ENCODE results near the gene SMOC2.
"Not testable (repeated sequence)": the region's sequence is repeated elsewhere in the genome, so short reads cannot be mapped to it uniquely, and the experiment has no call there.

SMOC2 gene

GRCh38 chr6:168610966-168611365 lies 170.0 kb downstream of the SMOC2 start:
- H3K36me3 Mint-ChIP-seq (ENCODE audit: low read depth); H3K4me1 Mint-ChIP-seq (ENCODE audit: low read depth); H3K9me3 Mint-ChIP-seq; DNase-seq; H3K27me3 Mint-ChIP-seq; H3K27ac Mint-ChIP-seq; H3K4me3 Mint-ChIP-seq: not testable (repeated sequence)

- Mint-ChIP-seq H3K27me3 (no peaks in the 10 kb centered on the region), H3K27ac (no peak overlapping the region), H3K36me3 (ENCODE audit: low read depth) (no peaks in the 10 kb centered on the region), H3K9me3 (peaks cover 6% of the 10 kb centered on the region), H3K4me3 (no peak overlapping the region), H3K4me1 (ENCODE audit: low read depth) (peaks cover 4% of the 10 kb centered on the region)
- DNase-seq, result no peak
Measured at GRCh38 chr6:168611691-168612090, 170.7 kb downstream of the SMOC2 start.

GRCh38 chr6:168612586-168612985 lies 171.6 kb downstream of the SMOC2 start:
- Mint-ChIP-seq H3K27ac (no peak overlapping the region), H3K9me3 (peaks cover 6% of the 10 kb centered on the region), H3K4me3 (no peak overlapping the region), H3K27me3 (no peaks in the 10 kb centered on the region), H3K4me1 (ENCODE audit: low read depth) (peaks cover 4% of the 10 kb centered on the region), H3K36me3 (ENCODE audit: low read depth) (no peaks in the 10 kb centered on the region)
- DNase-seq, result no peak

- peaks cover 16% of the 10 kb centered on the region for H3K4me1 Mint-ChIP-seq (ENCODE audit: low read depth)
- H3K36me3 Mint-ChIP-seq (ENCODE audit: low read depth), result no peaks in the 10 kb centered on the region
- peaks cover 6% of the 10 kb centered on the region for H3K9me3 Mint-ChIP-seq
- H3K27me3 Mint-ChIP-seq, result no peaks in the 10 kb centered on the region
- no peak overlapping the region for H3K27ac Mint-ChIP-seq
- no peak for DNase-seq
- H3K4me3 Mint-ChIP-seq, result no peak overlapping the region
Measured at GRCh38 chr6:168615837-168616236, 174.9 kb downstream of the SMOC2 start.

- no peak for DNase-seq
- peaks cover 14% of the 10 kb centered on the region for H3K9me3 Mint-ChIP-seq
- peaks cover 2% of the 10 kb centered on the region for H3K36me3 Mint-ChIP-seq (ENCODE audit: low read depth)
- H3K27ac Mint-ChIP-seq, result no peak overlapping the region
- H3K4me3 Mint-ChIP-seq, result no peak overlapping the region
- H3K27me3 Mint-ChIP-seq, result no peaks in the 10 kb centered on the region
- peaks cover 15% of the 10 kb centered on the region for H3K4me1 Mint-ChIP-seq (ENCODE audit: low read depth)
Measured at GRCh38 chr6:168616816-168617765, 176.1 kb downstream of the SMOC2 start.

DNA sequence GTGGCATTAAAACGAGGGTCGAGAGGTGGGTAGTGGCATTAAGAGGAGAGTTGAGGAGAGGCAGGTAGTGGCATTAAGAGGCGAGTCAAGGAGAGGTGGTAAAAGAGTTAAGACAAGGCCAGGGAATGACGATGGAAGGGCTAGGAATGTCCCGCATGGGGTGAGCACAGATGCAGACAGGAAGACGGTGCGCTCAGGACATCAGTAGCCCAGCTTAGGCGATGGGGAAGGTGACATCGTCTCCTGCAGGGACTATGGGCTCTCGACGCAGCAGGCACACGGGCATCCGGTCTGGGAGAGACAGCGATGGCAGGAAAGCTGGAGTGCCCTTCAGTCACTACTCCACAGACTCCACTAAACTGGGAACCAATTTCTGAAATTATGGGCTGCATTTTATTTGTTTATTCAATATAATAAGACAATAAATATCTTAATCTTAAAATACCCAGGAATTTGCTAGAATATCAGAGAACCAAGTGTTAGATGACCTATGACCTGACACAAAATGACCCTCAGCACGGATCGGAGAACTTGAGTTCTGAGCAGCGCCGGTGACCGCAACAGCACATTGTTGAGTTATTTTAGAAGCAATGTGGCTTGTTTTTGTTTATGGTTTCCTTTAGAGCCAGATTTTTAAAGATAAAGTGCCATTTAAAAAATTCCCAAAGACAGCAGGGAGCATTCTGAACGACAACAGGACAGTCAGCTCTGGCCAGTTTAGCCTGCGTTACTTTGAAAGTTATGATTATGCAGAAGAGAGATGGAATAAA lies 177.7 kb downstream of the SMOC2 start:
- peaks cover 15% of the 10 kb centered on the region for H3K4me1 Mint-ChIP-seq (ENCODE audit: low read depth)
- H3K9me3 Mint-ChIP-seq, result peaks cover 14% of the 10 kb centered on the region
- no peak for DNase-seq
- peaks cover 2% of the 10 kb centered on the region for H3K36me3 Mint-ChIP-seq (ENCODE audit: low read depth)
- no peak overlapping the region for H3K4me3 Mint-ChIP-seq
- no peak overlapping the region for H3K27ac Mint-ChIP-seq
- no peaks in the 10 kb centered on the region for H3K27me3 Mint-ChIP-seq

DNA sequence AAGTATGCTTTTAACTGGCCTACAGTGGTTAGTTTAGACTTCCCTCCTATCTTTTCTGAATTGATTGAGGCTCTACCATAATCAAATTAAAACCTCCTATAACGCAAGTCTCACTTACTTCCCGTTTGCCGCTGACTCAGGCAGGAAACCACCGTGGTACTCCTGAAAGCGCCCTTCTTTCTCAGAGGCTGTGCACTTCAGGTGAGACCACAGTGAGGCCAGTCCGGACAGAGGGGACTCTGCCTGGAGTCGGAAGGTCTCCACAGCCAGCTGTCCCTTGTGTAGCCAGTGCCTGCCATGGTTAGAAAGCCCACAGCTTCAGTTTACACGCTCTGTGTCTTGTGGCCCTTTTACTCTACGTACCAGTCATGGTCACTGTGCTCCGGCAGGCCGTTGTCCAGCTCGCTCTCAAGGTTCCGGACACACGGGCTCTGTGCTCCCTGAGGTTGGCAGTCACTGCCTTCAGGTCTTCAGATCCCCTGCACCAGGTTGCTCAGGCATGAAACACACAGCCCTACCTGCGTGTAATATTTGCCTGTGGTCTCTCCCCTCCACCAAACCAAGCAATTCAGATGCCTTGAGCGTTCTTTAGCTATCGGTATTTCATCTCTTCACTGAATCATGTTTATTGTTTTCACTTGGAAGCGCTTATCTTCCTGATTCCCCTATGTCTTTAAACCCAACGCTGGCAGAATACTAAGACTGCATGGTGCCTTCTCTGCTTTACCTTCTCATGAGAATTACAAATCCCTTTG lies 178.8 kb downstream of the SMOC2 start:
- Mint-ChIP-seq H3K9me3 (peaks cover 14% of the 10 kb centered on the region), H3K27me3 (no peaks in the 10 kb centered on the region), H3K36me3 (ENCODE audit: low read depth) (peaks cover 2% of the 10 kb centered on the region), H3K27ac (no peak overlapping the region), H3K4me1 (ENCODE audit: low read depth) (peaks cover 15% of the 10 kb centered on the region), H3K4me3 (no peak overlapping the region)
- peak; percentile 37 for DNase-seq

- Mint-ChIP-seq H3K36me3 (ENCODE audit: low read depth) (peaks cover 2% of the 10 kb centered on the region), H3K9me3 (peaks cover 14% of the 10 kb centered on the region), H3K4me3 (no peak overlapping the region), H3K27ac (no peak overlapping the region), H3K27me3 (no peaks in the 10 kb centered on the region), H3K4me1 (ENCODE audit: low read depth) (peaks cover 15% of the 10 kb centered on the region)
- DNase-seq, result no peak
Measured at GRCh38 chr6:168620578-168620977, 179.6 kb downstream of the SMOC2 start.

DNA sequence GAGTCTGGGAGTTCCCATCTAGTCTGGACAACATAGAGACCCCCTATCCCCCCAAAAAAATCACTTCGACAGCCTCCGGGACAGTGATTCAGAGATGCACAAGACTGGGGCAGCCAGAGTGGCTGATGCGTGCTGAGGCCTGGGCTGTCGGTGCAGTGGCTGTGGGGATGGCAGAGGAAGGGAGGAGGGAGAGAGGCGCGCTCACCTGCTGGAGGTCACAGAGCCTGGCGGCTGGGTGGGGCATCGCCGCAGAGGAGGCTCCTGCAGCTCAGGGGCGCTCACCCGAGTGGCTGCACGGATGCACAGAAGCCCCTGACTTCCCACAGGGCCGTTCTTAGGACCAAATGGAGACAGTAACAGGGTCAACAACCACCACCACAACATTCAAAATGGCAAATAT lies 182.8 kb downstream of the SMOC2 start:
- peaks cover 8% of the 10 kb centered on the region for H3K9me3 Mint-ChIP-seq
- H3K36me3 Mint-ChIP-seq (ENCODE audit: low read depth), result peaks cover 2% of the 10 kb centered on the region
- H3K27ac Mint-ChIP-seq, result no peak overlapping the region
- H3K4me1 Mint-ChIP-seq (ENCODE audit: low read depth), result peaks cover 13% of the 10 kb centered on the region
- H3K4me3 Mint-ChIP-seq, result no peak overlapping the region
- H3K27me3 Mint-ChIP-seq, result no peaks in the 10 kb centered on the region
- no peak for DNase-seq

- peaks cover 7% of the 10 kb centered on the region for H3K4me1 Mint-ChIP-seq (ENCODE audit: low read depth)
- H3K4me3 Mint-ChIP-seq, result no peak overlapping the region
- DNase-seq, result no peak
- H3K36me3 Mint-ChIP-seq (ENCODE audit: low read depth), result peaks cover 2% of the 10 kb centered on the region
- no peak overlapping the region for H3K27ac Mint-ChIP-seq
- H3K9me3 Mint-ChIP-seq, result peaks cover 8% of the 10 kb centered on the region
- no peaks in the 10 kb centered on the region for H3K27me3 Mint-ChIP-seq
Measured at GRCh38 chr6:168624540-168624939, 183.6 kb downstream of the SMOC2 start.

DNA sequence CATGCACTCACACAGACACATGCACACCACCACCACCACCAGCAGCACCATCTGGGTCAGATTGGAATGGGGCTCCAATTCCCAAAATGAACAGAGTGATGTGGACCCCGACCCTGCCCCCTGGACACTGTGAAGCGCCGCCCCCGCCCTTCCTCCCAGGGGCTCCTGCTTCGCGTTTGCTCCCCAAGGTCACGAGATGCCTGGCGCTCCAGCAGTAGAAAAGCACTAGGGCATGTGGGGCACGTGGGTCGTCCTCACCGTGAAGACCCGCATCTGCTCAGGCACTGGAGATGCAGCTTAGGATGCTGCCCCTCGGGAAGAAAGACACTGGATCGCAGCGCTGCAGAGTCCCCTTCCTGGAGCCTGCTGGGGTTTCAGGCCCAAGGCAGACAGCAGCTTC lies 184.0 kb downstream of the SMOC2 start:
- DNase-seq, result no peak
- Mint-ChIP-seq H3K27ac (no peak overlapping the region), H3K4me1 (ENCODE audit: low read depth) (peaks cover 3% of the 10 kb centered on the region), H3K4me3 (no peak overlapping the region), H3K27me3 (no peaks in the 10 kb centered on the region), H3K36me3 (ENCODE audit: low read depth) (peaks cover 2% of the 10 kb centered on the region), H3K9me3 (peaks cover 8% of the 10 kb centered on the region)

- H3K27ac Mint-ChIP-seq, result no peak overlapping the region
- H3K36me3 Mint-ChIP-seq (ENCODE audit: low read depth), result peaks cover 2% of the 10 kb centered on the region
- H3K9me3 Mint-ChIP-seq, result peaks cover 8% of the 10 kb centered on the region
- H3K4me3 Mint-ChIP-seq, result no peak overlapping the region
- no peaks in the 10 kb centered on the region for H3K27me3 Mint-ChIP-seq
- no peaks in the 10 kb centered on the region for H3K4me1 Mint-ChIP-seq (ENCODE audit: low read depth)
- no peak for DNase-seq
Measured at GRCh38 chr6:168625602-168626001, 184.6 kb downstream of the SMOC2 start.

GRCh38 chr6:168626046-168626602 lies 185.1 kb downstream of the SMOC2 start:
- H3K27me3 Mint-ChIP-seq, result peaks cover under 1% of the 10 kb centered on the region
- H3K27ac Mint-ChIP-seq, result no peak overlapping the region
- H3K4me3 Mint-ChIP-seq, result no peak overlapping the region
- no peak for DNase-seq
- H3K36me3 Mint-ChIP-seq (ENCODE audit: low read depth), result peaks cover 2% of the 10 kb centered on the region
- peaks cover 6% of the 10 kb centered on the region for H3K9me3 Mint-ChIP-seq
- H3K4me1 Mint-ChIP-seq (ENCODE audit: low read depth), result no peaks in the 10 kb centered on the region

DNA sequence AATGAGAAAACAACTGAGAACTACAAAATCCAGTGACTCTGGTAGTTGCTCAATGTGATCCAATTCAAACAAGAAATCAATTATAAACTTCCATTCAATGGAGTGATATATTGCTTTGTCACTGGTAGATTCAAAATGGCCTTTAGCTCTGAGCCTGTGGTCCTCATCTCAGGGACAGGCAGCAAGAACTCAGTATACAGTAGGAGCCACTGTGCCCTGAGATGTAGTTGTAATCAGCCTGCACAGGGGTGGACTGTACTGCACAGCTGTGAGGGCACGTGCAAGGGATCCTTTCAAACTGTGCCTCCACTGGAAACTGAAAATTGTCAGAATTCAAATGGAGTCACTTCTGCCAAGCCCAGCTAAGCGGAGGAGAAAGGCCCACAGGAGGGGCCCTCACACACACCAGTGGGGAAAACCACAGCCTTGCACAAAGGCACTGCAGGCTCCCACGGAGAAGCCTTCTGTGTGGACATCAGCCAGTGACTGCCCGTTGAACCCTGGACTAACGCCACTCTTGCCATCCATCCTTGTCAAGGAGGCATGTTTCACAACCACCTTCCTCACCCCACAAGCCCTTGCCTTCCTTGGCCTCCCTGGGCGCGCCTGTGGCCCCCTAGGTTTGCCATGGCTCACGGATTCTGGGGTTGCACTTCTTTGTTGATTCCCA lies 186.7 kb downstream of the SMOC2 start:
- no peak overlapping the region for H3K4me3 Mint-ChIP-seq

More for the DNA sequence above, 186.7 kb downstream of the SMOC2 start:
- Mint-ChIP-seq H3K4me1 (ENCODE audit: low read depth) (no peaks in the 10 kb centered on the region), H3K36me3 (ENCODE audit: low read depth) (no peaks in the 10 kb centered on the region), H3K27me3 (peaks cover 11% of the 10 kb centered on the region), H3K9me3 (no peaks in the 10 kb centered on the region), H3K27ac (no peak overlapping the region)
- no peak for DNase-seq
